Measurements from ENCODE around the gene CEL.

CEL gene

GRCh38 chr9:133111808-133112662 lies 50.3 kb downstream of the CEL start:
- peaks cover 29 to 45% of the 10 kb centered on the region in 2 donors for H3K4me1 Mint-ChIP-seq (ENCODE audit: low read depth in 2 of 2)
- peak overlapping the region; percentile 29 to 75 for H3K4me3 Mint-ChIP-seq
- no peak for DNase-seq
- ATAC-seq (replicated peaks): no peak
- no peaks in the 10 kb centered on the region for H3K9me3 Mint-ChIP-seq
- H3K36me3 Mint-ChIP-seq (ENCODE audit: insufficient read depth): peaks cover 93% of the 10 kb centered on the region
- peak overlapping the region; percentile 96 to 97 for H3K27ac Mint-ChIP-seq
- H3K27me3 Mint-ChIP-seq: no peaks in the 10 kb centered on the region

- no peaks in the 10 kb centered on the region for H3K27me3 Mint-ChIP-seq
- peak overlapping the region; percentile 51 to 75 for H3K4me3 Mint-ChIP-seq
- ATAC-seq (replicated peaks) (peak; percentile 82), DNase-seq (peak; percentile 42 to 72 (median 71))
- H3K9me3 Mint-ChIP-seq: no peaks in the 10 kb centered on the region
- peaks cover 33 to 48% of the 10 kb centered on the region in 2 donors for H3K4me1 Mint-ChIP-seq (ENCODE audit: low read depth in 2 of 2)
- H3K36me3 Mint-ChIP-seq (ENCODE audit: insufficient read depth): peaks cover 93% of the 10 kb centered on the region
- H3K27ac Mint-ChIP-seq: peak overlapping the region; percentile 96 to 97
These were observed 50.9 kb downstream of the CEL start for GRCh38 chr9:133112663-133113026.

- Mint-ChIP-seq H3K36me3 (ENCODE audit: insufficient read depth) (peaks cover 94% of the 10 kb centered on the region), H3K27me3 (no peaks in the 10 kb centered on the region), H3K4me3 (peak overlapping the region; percentile 51 to 75), H3K4me1 (ENCODE audit: low read depth in 2 of 2) (peaks cover 41 to 54% of the 10 kb centered on the region in 2 donors), H3K9me3 (no peaks in the 10 kb centered on the region), H3K27ac (peak overlapping the region; percentile 96 to 97)
- DNase-seq: no peak
- ATAC-seq (replicated peaks): peak; percentile 33
These were observed 51.6 kb downstream of the CEL start for GRCh38 chr9:133113163-133113948.

- DNase-seq: no peak
- H3K4me3 Mint-ChIP-seq: peak overlapping the region; percentile 75 to 76
These were observed 52.4 kb downstream of the CEL start for GRCh38 chr9:133113949-133114885.

GRCh38 chr9:133114886-133115603 lies 53.3 kb downstream of the CEL start:
- peaks cover 47 to 64% of the 10 kb centered on the region in 2 donors for H3K4me1 Mint-ChIP-seq (ENCODE audit: low read depth in 2 of 2)
- no peaks in the 10 kb centered on the region for H3K27me3 Mint-ChIP-seq
- peak overlapping the region; percentile 96 to 97 for H3K27ac Mint-ChIP-seq
- H3K4me3 Mint-ChIP-seq: peak overlapping the region; percentile 75 to 76
- no peaks in the 10 kb centered on the region for H3K9me3 Mint-ChIP-seq
- peaks cover 94% of the 10 kb centered on the region for H3K36me3 Mint-ChIP-seq (ENCODE audit: insufficient read depth)
- ATAC-seq (replicated peaks) (no peak), DNase-seq (no peak)

More at GRCh38 chr9:133113949-133114885, 52.4 kb downstream of the CEL start:
- peaks cover 47 to 61% of the 10 kb centered on the region in 2 donors for H3K4me1 Mint-ChIP-seq (ENCODE audit: low read depth in 2 of 2)
- no peaks in the 10 kb centered on the region for H3K27me3 Mint-ChIP-seq
- H3K9me3 Mint-ChIP-seq: no peaks in the 10 kb centered on the region
- peaks cover 94% of the 10 kb centered on the region for H3K36me3 Mint-ChIP-seq (ENCODE audit: insufficient read depth)
- peak overlapping the region; percentile 96 to 97 for H3K27ac Mint-ChIP-seq
- ATAC-seq (replicated peaks): no peak

GRCh38 chr9:133115604-133116345 lies 54.0 kb downstream of the CEL start:
- Mint-ChIP-seq H3K9me3 (no peaks in the 10 kb centered on the region), H3K4me3 (peak overlapping the region; percentile 75 to 76), H3K4me1 (ENCODE audit: low read depth in 2 of 2) (peaks cover 47 to 68% of the 10 kb centered on the region in 2 donors), H3K36me3 (ENCODE audit: insufficient read depth) (peaks cover 93% of the 10 kb centered on the region), H3K27me3 (no peaks in the 10 kb centered on the region), H3K27ac (peak overlapping the region; percentile 96 to 97)
- ATAC-seq (replicated peaks) (peak; percentile 42), DNase-seq (peak in 1 of 3 experiments; percentile 48)

GRCh38 chr9:133116346-133117231 lies 54.8 kb downstream of the CEL start:
- peaks cover 89% of the 10 kb centered on the region for H3K36me3 Mint-ChIP-seq (ENCODE audit: insufficient read depth)
- DNase-seq (no peak), ATAC-seq (replicated peaks) (no peak)
- H3K9me3 Mint-ChIP-seq: no peaks in the 10 kb centered on the region
- peak overlapping the region; percentile 96 to 97 for H3K27ac Mint-ChIP-seq
- H3K4me1 Mint-ChIP-seq (ENCODE audit: low read depth in 2 of 2): peaks cover 50 to 70% of the 10 kb centered on the region in 2 donors
- H3K27me3 Mint-ChIP-seq: no peaks in the 10 kb centered on the region
- peak overlapping the region; percentile 75 to 76 for H3K4me3 Mint-ChIP-seq

GRCh38 chr9:133117271-133118178 lies 55.7 kb downstream of the CEL start:
- Mint-ChIP-seq H3K27ac (peak overlapping the region; percentile 67 to 97), H3K4me1 (ENCODE audit: low read depth in 2 of 2) (peaks cover 54 to 70% of the 10 kb centered on the region in 2 donors), H3K36me3 (ENCODE audit: insufficient read depth) (peaks cover 91% of the 10 kb centered on the region), H3K27me3 (no peaks in the 10 kb centered on the region), H3K9me3 (no peaks in the 10 kb centered on the region), H3K4me3 (peak overlapping the region; percentile 51 to 56)
- DNase-seq (no peak), ATAC-seq (replicated peaks) (no peak)

- peak overlapping the region; percentile 51 to 63 for H3K4me3 Mint-ChIP-seq
- no peaks in the 10 kb centered on the region for H3K27me3 Mint-ChIP-seq
- peaks cover 91% of the 10 kb centered on the region for H3K36me3 Mint-ChIP-seq (ENCODE audit: insufficient read depth)
- ATAC-seq (replicated peaks) (no peak), DNase-seq (no peak)
- peak overlapping the region; percentile 58 to 97 for H3K27ac Mint-ChIP-seq
- H3K9me3 Mint-ChIP-seq: no peaks in the 10 kb centered on the region
- peaks cover 56 to 66% of the 10 kb centered on the region in 2 donors for H3K4me1 Mint-ChIP-seq (ENCODE audit: low read depth in 2 of 2)
These were observed 56.4 kb downstream of the CEL start for GRCh38 chr9:133118179-133118520.

GRCh38 chr9:133118568-133118967 lies 56.8 kb downstream of the CEL start:
- no peak for DNase-seq
- no peak for ATAC-seq (replicated peaks)
- Mint-ChIP-seq H3K27me3 (no peaks in the 10 kb centered on the region), H3K4me1 (ENCODE audit: low read depth in 2 of 2) (peaks cover 56 to 65% of the 10 kb centered on the region in 2 donors), H3K4me3 (peak overlapping the region; percentile 63 to 78), H3K27ac (peak overlapping the region; percentile 58 to 97), H3K36me3 (ENCODE audit: insufficient read depth) (peaks cover 88% of the 10 kb centered on the region), H3K9me3 (no peaks in the 10 kb centered on the region)

Data from effector memory CD8-positive, alpha-beta T cell (primary cell).